Stimulated activated CD8-positive, alpha-beta memory T cell treated with anti-CD3 and anti-CD28 coated beads, Interleukin-7, amount 100 ng/mL, for 4 hours (primary cell): Measurements from ENCODE around the gene SYP.
"Not testable (repeated sequence)": the region's sequence is repeated elsewhere in the genome, so short reads cannot be mapped to it uniquely, and the experiment has no call there.

Experiments
- DNase-seq, 2 donors: peaks; one replicate each; pipeline ENCODE4 v3.0.0-alpha.2; 2020; ENCODE audit warnings: low read depth in 2 of 2

Gene SYP

GRCh38 chrX:49189606-49190005, 10.4 kb downstream of the SYP start:
- DNase-seq: no peak

DNA sequence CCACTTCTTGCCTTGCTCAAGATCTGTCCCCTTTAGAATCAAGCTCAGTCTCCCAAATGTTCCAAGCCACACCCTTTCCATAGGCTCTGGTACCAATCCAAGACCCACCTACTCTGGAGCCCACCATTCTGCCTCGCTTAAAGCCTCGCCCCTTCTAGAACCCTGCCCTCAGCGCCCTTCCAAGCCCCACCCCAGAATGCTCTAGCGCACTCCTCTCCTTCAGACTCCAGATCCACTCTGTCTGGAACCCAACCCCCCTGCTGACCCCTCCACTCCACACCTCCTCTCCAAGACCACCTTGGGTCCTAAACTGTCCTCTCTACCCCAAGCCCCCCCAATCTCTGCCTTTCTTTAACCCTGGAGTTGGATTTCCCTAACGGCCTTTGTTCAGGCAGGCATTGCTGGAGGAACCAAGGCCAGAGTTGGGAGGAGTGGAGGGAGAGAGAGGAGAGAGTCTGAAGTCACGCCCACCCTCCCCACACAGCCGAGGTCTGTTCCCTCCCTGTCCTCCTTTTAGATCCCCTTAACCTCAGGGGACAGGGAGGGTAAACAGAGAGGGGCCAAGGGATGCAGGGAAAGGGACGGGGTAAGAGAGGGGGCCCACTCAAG, 11.4 kb downstream of the SYP start:
- no peak for DNase-seq

- DNase-seq: no peak
Measured at GRCh38 chrX:49187526-49187925, 12.5 kb downstream of the SYP start.

GRCh38 chrX:49187028-49187394, 13.0 kb downstream of the SYP start:
- no peak for DNase-seq

- peak; percentile 44 to 68 for DNase-seq
Measured at GRCh38 chrX:49186125-49187027, 13.6 kb downstream of the SYP start, which contains the start of gene PRICKLE3. Gene PRICKLE3 (minus strand): TSS chrX:49186373. CDS start chrX:49186297, 76 bp downstream.

- no peak for DNase-seq
Measured at GRCh38 chrX:49184294-49185281, 15.4 kb downstream of the SYP start.

DNA sequence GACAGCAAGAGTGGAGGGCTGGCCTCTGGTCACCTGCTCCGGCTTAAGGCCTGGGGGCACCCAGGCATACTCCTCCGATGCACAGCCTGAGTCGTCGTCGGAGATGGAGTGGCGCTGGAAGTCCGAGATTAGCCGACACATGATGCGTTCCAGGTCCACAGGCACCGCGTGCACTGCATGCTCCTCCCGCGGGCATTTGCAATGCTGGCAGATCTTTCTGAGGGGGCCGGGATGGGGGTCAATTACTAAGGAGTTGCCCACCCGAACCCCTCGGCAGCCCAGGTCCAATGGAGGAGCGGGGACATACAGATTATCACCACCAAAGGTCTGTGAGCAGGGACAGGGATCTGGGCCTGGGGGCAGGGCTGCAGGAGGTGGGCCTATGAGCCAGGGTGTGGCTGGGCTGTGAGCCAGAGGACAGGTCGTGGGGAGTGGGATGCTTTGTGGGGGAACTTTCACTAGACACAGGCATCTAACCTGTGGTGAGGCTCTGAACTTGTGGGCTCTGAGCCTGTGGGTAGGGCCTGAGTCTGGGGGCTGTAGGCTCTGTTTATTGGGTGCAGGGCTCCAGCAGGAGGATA, 16.2 kb downstream of the SYP start:
- no peak for DNase-seq

DNA sequence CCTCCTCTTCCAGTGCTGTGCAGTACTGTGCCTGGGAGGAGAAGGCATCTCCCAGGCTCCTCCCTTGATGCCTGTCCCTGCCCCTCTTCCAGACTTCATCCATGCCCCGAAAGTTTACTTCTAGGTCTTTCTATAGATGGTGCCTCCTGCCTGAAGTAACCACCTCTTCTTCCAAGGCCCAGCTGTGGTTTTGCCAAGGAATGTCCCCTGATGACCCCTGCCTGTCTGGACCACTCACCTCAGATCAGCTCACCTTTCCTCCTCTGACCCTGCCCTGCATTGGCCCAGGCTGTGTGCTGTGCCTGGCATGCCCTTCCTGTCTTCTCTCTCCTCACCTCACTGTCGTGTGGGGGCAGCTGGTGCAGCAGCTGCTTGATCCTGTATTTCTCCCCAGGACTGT, 20.6 kb downstream of the SYP start:
- no peak for DNase-seq

GRCh38 chrX:49178537-49178936, 21.5 kb downstream of the SYP start:
- DNase-seq: no peak

- DNase-seq: no peak
Measured at GRCh38 chrX:49177873-49178480, 22.0 kb downstream of the SYP start.

DNA sequence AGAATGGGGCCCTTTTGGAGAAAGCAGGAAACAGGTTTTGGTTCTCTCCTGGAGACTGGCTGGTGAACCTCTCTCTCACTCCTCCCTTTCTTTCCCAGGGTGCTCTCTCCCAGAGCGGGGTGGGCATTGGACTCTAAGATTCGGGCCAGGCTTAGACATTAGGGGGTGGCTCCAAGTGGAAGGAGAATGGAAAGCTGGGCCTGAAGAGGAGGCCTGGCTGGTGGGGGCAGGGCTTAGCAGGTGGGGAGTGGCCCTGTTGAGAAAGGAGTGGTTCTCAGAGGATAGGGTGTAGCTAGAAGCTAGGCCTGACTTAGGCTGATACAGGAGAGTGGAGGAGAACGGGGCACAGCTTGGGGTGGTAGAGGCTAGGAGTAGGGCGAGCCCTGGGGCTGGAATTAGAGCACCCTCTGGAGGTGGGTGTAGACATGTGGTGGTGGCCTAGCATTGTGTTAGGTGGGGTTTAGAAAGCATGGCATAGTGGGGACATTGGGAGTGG, 22.6 kb downstream of the SYP start:
- DNase-seq: no peak

DNA sequence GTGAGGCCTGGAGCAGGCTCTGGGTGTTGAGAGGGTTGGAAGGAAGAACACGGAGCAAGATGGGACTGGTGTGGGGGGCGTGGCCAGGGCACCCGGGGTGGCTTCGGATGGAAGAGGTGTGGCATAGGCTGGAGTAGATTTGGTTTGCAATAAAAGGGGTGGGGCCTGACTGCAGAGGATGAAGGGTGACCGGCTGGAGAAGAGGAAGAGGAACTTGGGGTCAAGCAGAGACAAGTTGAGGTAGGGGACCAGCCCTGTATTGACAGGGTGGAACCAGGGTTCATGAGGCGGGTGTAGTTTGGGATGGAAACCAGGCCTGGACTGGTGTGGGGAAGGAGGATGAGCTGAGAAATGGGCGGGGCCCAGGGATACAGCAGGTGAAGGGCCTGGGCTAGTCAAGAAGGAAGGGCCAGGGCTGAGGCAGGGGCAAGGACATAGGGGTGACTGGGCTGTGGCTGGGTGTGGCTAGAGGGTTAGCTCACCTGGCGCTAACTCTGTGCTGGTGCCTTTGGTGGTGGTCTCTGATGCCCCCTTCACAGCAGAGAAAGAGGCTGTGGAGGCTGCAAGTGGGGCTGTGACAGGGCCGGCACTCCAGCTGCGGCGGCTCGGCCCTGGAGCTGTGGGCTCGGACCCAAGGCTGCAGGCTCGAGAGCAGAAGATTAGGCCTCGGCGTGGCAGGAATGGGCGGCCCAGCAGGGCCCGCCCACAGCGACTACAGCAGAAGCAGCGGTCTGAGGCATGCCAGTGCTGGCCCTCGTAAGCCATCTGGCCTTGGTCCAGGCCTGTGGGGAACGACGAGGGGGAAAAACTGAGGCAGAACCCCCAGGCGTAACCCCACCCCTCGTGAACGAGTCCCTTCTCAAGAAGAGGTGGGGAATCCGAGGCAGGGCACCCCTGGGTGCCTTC, 23.3 kb downstream of the SYP start:
- DNase-seq: no peak

DNA sequence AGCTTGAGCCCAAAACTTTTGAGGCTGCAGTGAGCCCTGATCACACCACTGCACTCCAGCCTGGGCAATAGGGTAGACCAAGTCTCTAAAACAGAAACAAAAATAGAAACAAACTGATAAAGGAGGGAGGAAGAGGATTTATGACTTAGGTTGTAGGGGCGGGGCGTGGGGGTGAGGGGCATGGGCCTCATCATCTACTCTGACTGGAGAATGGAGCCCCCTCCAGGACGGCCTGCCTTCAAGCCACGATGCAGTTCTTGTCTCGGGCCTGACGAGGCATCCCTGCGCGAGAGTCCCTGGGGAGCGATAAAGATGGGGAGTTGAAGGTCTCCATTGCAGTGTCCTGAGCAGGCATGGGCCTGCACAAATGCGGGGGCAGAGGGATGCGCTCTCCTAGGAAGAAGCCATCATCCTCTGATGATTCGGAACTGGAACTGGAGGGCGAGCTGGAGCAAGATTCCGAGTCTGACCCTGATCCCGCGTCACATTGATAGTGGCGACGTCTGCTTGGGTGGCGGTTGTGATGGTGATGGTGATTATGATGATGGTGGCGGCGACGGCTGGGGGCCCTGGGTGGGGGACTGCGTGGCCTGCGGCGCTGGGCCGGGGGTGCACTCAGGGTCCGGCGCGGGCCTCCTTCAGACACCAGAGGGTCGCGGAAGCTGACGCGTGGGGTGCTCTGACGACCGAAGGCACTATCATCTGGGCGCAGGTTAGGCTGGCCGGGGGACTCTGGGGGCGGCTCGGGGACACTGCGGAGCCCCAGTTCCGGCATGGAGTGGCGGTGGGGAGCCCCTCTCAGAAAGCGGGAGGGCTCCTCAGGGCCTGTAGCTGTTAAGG, 24.3 kb downstream of the SYP start:
- no peak for DNase-seq

DNA sequence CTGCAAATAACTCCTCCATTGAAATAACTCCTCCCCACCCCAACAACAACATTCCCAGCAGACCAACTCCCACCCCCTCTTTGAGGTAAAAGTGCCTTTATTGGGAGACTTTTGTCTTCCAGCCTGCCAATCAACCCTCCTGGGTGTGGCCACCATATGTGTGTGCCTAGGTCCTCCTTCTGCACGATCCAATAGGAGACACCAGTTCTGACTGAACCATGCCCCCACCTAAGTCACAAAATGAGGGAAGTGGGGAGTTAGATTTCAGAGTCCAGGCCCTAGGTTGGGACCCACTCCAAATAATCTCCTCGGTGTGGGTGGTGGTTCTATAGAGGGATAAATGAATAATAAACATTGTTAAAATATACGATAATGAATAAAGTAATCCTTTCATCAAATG, 25.3 kb downstream of the SYP start:
- DNase-seq: no peak

DNA sequence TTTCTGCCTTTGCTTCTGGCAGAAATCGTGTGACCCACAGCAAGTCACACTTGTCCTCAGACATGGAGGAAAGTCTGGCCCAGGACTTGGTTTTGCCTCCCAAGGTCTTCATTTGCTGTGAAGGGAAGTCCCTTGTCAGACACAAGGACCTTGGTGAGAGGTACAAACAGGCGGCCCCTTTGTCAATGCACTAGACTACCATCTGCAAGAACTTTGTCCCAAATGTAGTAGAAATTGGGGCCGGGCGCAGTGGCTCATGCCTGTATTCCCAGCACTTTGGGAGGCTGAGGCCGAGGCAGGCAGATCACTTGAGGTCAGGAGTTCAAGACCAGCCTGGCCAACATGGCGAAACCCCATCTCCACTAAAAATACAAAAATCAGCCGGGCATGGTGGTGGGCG, 26.4 kb downstream of the SYP start:
- DNase-seq: not testable (repeated sequence)

DNA sequence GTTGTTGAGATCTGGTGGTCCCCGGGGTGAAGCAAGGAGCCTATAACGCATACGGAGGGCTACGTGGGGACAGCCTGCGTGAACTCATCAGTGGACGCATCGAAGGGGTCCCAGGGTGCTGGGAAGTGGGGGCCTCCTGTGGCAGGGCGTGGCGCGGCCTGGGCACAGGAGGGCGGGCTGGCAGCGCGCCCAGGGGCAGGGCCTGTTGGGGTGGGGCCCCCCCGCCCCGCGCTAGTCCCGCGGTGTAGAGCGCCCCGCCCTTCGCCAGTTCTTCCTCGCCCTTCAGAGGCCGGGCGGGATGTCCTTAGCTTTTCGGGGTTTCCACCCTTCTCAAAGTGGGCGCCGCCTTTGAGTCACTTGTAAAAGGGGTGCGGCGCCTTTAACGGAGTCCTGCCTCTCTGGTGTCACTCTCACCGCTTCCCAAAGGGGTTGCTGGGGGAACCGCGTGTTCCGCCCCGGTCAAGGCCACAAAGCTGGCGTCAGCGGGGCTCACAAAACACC, 27.7 kb downstream of the SYP start:
- DNase-seq: peak; percentile 46 to 69

DNA sequence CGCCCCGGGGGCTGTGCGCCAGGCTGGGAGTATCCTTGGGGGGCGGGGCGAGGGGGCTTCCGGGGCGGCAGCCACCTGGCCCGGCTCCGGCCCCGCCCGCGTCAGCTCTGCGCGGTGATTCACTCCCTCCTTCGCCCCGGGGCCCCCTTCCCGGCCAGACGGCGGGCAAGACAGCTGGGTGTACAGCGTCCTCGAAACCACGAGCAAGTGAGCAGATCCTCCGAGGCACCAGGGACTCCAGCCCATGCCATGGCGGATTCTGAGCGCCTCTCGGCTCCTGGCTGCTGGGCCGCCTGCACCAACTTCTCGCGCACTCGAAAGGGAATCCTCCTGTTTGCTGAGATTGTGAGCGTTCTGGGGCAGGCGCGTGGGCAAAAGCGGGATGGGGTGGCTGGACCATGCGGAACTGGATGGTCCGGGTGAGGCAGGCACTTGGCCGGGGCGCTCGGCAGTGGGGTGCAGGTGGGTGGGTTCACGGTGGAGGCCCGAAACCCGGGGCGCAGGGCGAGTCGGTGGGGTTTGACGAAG, 28.2 kb downstream of the SYP start, which contains the start of gene PLP2:
PLP2 (plus strand) TSS at position 147 of the 528 bp plus-strand sequence; CDS start at position 250, 103 bp downstream.
- DNase-seq: peak; percentile 49 to 72

DNA sequence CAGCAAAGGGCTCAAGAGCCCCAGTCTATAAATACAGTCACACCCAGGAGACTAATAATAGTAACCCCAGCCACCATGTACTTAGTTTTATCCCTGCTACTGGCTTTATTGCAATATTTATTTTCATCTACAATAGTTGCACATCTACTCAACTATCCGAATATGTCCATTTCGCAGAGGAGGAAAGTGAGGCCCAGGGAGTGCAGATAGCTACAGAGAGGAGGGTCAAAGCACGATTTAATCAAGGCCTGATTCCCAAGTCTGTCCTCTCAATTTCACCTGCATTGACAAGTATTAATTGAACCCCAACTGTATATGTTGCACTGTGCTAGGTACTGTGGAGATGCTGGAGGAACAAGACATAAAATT, 32.3 kb downstream of the SYP start:
- DNase-seq: no peak
